Activated gamma-delta T cell (primary cell): Measurements from ENCODE around the gene EBF3.

Experiments used
- DNase-seq: peaks from one replicate; lab custom pipeline; 2025; lab: John Stamatoyannopoulos, UW

Gene EBF3

DNA sequence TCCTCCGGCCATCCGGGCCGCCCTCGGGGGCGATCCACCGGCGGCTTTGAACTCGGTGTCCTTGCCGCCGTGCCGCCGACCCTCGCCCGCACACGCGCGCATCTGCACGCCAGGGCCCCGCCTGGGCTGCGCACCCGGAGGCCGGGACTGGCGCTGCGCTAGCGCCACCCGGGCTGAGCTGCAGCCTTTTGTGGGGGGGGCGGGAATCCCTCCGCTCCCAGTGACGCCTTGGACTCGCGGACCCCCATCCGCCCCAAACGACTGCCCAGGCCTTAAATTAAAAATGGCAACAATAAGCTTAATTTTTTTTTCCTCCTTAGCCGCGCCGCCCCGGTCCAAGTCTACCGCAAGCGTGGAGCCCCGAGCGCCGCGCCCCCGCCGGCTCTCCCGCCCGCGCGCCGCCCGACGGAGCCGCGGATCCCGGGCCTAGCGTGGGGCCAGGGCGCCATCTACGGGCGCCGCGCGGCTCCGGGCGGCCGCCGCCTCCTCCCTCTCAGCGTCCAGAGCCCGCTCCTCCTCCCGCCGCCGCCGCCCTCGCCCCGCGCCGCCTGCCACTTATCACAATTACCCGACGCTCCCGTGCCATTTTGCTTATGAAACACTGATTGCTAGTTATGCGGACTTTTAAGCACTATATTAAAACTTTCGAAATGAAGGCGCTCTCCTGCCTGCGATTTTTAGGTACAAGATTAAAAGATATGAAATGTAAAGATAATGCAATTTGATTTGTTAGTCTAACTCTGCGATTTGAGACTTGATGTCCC lies 7.5 kb upstream of the EBF3 start:
- no peak for DNase-seq

DNA sequence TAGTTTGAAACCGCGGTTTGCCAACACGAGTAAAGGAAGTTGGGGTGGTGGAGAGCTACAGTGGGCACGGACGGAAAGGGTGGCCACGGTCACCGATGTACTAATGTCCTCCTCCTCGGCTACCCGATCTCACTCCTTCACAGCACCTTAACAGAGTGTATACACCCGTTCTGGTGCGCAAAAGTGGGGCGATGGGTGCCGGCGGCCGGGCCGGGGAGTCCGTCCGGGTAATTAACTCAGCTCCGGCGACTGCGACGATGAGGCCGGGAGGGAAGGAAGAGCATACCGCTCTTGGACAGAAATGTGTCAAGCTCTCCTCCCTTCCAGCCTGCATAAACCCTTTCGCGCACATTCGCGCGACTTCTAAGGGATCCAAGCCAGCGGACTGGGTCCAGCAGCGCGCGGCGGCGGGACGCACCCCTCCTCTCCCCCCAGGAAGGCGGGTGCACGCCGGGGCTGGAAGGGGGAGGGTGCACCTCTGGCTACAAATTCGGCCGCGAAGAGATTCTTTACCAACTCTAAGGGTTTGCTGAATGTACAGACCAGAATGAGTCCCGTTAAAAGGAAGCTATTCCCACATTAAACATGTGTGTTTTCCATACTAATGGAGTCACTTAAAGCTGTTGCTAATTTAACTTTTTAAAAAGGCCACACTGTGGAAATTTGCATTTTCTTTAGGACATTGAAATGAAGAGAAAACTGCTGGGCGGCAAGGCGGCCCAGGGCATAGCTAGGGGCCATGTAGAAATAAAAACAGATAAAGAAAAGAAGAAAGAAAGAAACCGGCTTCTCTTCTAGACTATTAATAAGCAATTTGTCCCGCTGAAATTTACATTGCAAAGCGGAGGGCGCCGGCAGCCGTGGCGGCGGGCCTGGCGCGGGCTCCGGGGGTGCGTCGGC lies 6.6 kb upstream of the EBF3 start:
- DNase-seq, result no peak

DNA sequence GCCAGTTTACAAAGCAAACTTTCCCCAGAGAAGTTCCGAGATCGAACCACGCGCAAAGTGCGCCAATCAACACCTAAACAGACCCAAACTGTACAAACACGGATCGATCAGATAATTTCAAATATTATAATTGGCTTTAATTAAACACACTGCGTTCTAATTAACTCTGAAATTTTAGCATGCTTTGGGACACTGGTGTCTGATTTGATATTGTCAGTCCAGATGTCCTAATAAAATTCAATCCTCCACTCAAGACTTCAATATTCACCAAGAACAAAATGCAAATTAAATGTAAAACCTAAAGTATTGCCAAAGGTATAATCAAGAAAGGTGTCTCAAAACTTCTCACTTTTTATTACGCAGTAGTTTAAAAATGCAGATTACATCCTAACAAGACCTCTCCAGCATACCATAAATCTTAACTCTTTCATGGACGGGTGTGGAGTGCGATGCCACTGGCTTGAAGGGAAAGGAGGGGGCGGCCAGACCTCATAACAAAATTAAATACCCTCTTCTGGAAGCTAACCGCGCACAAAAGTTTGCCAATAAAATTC lies 5.9 kb upstream of the EBF3 start:
- DNase-seq, result no peak

DNA sequence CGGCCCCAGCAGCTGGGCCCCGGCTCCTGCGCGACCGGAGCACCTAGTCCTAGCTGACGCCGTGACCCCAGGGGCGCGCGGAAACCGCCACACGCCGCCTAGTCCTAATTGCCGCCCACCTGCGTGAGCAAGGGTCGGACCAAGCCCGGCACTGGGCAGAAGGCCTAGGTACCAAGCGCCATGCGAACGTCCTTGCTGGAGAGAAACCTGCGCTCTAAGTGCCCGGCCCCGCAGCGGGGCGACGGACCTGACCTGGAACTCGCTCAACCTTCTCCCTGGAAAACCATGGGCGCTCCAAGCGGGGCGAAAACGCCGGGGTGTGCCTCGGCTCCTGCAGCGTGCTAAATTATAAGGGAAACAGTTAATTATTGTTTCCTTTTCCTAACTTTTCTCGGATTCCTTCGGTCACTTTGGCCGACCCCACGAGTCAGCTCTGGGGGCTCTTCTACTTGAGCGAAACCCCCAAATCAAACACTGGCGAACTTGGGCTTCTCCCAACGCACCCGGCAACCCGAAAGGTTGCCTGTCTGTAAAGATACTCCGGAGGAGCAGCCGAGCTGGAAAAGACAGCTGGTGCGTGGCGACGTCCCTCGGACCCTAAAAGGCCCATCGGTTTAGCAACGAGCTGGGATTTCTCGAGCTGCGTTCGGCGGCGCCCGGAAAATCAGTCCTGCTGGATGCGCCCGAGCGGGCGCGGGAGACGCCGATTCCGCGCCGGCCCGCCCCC lies 5.3 kb upstream of the EBF3 start:
- DNase-seq, result no peak

DNA sequence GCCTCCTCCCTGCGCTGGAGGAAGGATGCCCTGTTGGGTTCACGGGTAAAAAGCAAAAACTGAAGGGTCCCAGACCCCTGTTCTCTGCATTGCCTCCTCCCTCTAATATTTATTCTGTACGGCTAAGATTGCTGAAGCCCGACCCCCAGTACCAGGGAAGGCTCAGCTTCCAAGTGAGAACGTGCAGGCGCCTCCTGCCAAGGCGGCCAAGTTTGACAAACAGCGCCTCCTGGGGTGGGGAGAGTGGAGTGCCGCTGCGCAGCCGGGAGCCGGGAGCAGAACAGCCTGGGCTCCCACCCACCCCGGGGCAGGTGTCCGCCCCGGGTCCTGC lies 4.7 kb upstream of the EBF3 start:
- no peak for DNase-seq

DNA sequence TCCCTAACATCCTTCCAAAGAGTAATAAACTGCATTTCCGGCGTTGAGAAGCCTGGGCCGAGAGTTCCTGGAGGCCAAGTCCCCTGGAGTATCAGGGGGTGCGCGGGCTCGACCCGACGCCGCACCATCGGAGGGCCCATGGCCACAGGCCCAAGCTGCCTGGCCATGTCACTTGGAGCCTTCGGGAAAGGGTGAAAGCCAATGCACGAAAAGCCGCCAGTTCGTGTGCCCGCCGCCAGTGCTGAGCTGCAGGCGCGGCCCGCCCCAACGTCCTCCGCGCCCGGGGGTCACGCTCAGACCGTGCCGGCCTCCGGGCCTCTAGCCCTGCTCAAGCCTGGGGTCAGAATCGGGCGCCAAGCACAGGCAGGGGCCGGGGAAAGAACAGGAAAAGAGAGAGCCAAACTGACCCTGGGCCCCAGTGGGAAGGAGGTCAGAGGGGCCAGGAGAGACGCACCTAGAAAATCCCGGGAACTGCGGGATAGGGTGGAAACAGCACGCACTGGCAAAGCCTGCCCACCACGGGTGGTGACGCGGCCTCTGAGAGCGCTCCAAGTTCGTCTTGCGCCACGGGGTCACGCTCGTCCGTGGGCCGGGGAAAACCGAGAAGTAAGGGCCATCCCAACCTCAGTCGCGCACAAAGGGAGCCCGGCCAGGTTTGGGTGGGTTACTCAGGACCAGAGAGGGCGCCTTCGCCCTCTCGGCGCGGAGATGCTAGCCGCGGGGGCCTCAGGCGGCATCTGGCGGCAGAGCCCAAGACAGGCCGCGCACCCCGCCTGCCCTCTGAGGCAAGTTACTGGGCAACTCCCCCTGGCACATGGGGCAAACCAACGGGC lies 4.2 kb upstream of the EBF3 start:
- no peak for DNase-seq

DNA sequence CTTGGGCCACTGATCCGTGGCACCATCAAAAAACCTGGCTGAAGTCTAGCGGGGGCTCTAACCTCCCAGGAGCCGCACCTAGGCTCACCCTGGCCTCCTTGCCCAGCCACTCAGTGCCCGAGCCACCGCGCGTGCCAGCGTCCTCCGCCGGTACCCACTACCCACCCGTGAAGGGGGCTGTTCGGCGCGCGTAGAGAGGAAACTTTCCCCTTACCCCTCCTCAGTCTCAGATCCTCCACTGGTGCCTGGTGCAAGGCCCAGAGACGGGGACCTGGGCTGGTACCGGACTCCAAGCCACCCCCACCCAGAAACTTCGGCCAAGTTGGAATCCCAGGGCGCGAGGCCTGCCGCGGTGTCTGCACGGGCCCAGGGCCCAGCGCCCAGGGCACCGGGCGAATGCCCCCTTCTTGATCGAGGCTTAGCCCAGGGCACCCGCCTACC lies 3.5 kb upstream of the EBF3 start:
- DNase-seq, result no peak

DNA sequence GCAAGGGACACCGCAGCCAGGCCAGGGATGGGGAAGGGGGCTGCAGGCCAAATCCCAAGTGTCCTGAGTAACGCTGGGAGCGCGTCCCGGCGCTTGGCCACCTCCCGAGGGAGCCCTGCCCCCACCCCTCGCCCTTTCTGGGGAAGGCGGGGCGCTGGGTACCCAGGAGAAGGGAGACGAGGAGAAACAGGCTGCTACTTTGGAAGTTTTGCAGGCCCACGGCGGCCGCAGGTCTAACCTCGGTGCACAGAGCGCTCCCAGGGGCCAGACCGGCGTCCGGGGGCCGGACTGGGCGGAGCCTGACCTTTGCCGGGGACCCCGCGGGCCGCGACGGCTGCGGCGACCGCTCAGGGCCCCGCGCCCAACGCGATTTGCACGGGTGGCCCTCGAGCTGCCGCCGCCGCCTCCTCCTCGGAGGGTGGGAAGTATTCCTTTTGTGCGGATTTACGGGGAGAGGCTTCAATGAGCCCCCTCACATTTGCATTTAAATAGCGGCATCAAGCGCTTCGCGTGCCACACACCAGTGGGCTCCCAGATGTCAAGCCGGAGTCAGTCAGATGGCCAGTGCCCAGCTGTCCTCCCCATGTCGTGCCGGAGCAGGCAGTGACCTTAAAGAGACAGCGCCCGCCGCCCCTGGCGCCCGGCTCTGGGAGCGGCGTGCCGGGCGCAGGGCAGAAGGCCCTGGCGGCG lies 3.0 kb upstream of the EBF3 start:
- DNase-seq, result no peak

DNA sequence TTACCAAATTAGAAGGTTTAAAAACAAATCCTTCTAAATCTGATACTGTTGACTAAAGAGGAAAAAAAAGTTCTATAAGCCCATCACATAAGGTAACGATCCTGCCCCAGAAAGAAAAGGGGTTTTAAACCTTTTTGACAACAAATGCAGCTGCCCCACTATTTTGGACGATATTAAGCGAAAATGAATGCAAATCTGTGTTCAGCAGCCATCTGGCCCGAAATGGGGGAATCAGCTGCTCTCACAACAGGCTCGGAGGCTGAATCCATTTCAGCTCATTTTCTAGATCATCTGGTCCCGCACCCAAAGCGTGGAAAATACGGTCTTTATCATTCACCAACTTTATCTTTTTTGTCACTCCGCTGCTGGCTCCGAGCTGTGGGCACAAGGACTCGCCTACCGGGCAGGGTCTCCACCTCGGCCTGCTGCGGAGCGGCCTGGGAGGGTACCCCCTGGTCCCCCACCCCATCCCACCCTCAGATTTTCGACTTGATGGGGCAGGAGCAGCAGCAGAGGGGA lies 2.4 kb upstream of the EBF3 start:
- DNase-seq, result no peak

DNA sequence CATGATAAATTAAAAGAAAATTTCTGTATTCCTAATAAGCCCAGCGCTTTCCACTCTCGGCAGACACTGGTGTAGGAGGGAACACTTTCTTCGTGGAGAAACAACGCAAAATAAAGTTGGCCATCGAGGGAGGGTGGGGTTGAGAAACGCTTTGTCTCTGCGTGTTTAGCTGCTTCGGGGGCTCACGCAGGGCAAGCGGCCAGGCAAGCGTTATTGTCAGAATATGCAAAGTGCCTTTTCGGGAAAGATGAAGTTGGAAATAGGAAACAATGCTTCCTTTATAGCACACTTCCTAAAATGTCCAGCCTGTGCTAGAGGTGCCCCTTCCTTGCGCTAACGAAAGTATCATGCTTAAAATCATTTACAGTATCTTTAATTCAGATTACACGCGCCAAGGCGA lies 1.9 kb upstream of the EBF3 start:
- DNase-seq, result no peak

DNA sequence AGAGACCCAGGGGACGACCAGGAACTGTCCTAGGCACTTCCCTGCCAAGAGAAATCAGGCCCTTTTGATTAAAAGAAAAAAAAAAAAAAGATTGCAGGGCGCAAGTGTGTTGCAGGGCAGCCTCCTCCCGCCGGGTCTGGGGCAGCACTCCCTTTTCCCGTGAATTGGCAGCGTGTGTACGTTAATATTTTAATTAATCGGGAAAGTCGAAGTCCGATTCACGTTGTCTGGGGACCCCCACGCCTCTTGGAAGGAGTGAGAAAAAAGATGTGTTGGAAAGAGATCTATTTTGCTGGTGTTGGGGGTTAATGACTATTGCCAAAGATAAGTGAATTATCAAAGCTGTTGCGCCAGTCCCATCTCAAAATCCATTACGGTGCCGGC lies 1.3 kb upstream of the EBF3 start:
- DNase-seq, result no peak

DNA sequence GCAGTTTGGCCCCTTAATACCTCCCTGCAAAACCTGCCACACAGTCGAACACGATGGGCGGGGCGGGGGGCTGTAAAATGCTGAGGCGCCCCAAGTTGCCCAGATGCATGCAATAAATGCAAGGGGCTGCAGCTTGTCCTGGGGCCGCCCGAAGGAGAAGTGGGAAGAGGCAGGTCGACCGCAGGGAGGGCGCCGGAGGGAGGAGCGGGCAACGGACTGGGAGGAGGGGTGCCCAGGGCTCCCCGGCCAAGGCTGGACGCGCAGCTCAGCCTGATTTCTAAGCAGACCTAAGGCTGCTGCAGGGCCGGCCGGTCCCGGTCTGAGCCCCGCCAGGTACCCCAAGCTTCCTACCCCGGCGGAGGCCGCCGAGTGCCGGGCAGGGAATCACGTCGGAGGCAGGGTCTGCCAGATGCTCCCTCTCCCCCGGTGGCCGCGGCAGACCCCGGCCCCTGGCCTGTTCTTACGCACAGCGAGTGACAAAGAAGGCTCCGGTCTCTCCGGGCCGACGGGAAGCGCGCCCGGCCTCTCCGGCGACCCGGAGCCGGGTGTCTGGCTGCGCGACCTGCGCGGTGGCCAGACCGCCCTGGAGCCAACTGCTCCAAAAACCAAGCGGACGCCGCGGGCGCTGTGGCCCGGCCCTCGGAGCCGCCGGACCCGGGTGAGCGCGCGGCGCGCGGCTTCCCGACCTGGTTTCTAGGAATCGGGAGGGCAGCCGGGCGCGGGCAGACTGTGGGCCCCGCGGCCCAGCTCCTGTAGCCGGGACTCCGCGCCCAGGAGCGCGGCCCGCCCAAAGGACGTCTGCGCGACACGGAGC lies 744 bp upstream of the EBF3 start:
- no peak for DNase-seq

DNA sequence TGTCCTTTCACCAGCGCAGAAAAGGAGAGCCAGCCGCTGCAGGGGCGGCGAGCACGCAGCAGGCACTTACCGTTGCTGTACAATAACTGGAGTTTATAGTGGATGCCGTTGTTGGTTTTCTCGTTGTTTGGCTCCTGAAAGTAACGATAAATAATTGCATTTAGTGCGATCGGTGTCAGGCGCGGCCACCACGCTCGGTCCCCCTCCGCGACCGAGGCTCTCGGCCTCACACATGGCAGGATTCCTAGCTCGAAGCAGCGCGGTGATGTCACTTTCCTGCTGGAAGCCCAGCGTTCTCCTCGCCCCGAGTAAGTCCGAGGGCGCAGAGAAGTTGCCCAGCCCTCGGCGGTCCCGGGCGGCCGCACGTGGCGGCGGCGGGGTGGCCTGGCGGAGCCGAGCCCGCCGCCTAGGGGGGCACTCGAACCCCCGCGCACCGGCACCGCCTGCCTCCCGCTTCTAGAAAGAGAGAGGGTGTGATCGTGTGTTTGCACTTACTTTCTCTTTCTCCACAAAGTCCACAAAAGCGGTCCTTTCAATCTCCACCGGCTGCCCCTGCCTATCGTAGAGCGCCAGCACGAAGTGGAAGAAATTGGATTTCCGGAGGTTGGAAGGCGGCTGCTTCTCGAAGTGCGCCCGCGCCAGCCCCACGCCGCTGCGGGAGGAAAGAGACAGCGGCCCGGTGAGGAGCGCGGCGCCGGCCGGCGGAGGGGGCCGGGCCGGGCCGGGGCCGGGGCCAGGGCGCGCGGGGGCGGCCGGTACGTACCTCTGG lies 1.0 kb downstream of the EBF3 start:
- DNase-seq, result no peak

DNA sequence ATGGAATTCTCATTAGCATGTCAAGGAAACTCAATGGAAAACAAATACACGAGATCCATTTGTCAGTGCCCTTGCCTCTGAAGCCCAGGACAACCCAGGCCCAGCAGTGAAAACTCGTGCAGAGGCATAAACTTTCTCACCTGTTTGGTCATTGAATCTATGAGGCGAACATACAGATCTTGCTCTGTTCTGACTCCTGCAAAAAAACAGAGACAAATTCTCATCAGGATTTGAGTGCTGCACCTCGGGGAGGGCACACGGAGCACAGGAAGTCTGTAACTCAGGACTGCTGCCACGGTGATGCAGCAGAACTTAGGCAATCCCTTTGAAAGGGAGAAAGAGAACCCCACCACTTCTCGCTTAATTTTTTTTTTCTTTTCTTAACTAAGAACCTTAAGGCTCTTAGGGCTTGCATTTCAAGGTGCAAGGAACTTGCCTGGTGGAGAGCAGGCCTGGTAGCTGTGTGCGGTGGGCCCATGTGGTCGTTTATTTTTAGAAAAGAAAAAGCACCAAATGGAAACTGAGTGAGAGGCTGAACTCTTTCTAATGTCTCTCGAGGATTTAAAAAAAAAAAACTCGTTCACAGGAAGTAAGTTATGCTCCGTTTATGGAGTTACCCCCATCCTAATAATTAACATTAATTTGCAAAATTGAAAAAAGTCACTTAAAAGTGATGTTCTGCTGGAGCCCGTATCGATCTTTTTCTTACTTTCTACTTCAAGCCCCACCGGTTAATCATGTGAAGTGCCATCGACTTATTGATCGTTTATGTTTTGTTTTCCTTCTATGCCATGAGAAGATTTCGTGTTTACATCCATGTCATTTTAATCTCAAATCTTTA lies 1.8 kb downstream of the EBF3 start:
- DNase-seq, result no peak

DNA sequence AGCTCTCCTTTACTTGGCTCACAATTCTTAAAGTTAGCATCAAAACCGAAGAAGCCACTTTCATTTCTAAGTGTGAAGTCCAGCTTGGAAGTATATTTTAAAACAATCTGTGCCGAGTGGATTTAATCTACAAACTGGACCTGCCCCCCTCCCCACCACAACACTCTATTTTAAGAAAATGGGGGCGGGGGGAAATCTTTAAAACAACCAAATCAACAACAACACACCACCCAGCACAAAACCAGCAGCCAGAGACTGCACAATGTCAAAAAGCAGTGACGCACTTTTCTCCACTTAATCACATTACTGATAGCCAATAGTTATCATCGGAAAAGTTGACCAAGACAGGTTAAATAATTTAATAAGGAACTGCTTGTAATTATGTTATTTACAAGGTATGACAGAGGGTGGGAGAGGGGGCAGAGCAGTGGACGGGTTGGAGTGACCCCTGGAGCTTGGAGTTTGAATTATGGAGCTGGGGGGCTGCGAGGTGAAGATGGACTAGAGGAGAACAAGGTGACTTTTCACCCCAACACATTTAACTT lies 2.8 kb downstream of the EBF3 start:
- no peak for DNase-seq

DNA sequence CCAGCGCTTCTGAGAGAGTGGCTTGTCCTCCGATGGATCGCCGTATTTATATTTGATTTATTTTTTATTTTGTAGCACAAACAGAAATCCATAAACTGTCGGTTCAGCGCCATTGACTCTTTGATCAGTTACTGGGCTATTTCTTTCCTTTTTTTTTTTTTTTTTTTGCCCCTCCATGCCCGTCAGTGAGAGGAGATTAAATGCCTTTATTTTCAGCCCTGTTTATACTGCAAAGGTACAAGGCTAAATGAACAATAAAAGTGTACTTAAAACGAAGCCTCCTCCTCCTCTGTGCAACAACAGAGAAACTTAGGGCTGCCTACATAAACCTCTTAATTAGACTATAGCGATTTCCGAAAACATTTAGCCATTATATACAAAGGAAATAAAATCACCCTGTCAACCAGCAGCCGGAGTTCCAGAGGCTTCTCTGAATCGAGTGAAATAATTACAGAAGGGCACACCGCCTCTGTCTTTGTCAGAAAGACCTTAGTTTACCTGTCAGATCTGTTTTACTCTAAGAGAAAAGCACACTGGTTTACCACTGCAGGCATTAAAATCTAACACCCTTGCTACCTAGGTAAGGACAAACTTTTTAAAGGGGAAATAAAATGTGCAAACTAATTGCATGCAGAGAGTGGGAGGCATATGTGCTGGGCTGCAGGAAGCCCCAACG lies 3.5 kb downstream of the EBF3 start:
- no peak for DNase-seq
